ENCODE measurements around the gene PPFIA2. TPM values are rescaled to one million over a fixed set of nuclear protein-coding genes. Genes with fewer than 3 reads are reported as not detected.

Gene PPFIA2
- total RNA-seq, 4 donors from 2014 or later, result 0.37 to 8.9 (median 0.55) TPM; not detected in 1

DNA sequence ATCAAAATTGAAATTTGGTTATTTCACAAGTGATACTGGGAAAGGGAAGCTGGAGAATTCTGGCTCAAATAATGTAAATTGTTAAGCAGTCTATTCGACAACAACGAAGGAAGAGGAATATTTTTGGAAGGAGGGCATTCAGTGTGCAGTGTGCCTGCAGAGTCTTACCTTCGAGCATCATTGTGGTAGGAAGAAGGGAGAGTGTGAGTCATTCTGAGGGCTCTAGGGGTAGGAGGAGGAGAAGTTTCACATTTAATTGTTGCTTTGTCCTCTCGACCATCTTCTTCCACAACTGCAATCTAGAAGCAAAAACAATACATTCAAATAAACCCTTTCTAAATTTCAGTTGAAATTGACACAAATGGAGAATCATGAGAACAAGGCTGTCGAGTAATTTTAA, 418.2 kb downstream of the PPFIA2 start:
- intact Hi-C loops (cut with DNase I; ENCODE audit: low total_unique reads) (no loop called here), in situ Hi-C loops (cut with MboI; ENCODE audit: low pct_ligation_motif_present in 1 of 4, low pct_unique_long_range_greater_than_20kb in 1 of 4, low sequenced_read_pairs in 3 of 4) (no loop called here)
- Histone ChIP-seq H3K27ac (no peak overlapping the region), H3K27me3 (no peaks in the 10 kb centered on the region), H3K36me3 (no peaks in the 10 kb centered on the region), H3K4me1 (no peaks in the 10 kb centered on the region), H3K9me3 (no peaks in the 10 kb centered on the region), H3K4me3 (no peak overlapping the region)
- no peak for DNase-seq
- TF ChIP-seq EP300 (IDR thresholded peaks at IDR 0.05; ENCODE audit: low read depth) (no peak), POLR2AphosphoS5 (IDR thresholded peaks at IDR 0.05) (no peak), POLR2A (IDR thresholded peaks at IDR 0.05) (no peak)
- TF ChIP-seq, protein P1, sequence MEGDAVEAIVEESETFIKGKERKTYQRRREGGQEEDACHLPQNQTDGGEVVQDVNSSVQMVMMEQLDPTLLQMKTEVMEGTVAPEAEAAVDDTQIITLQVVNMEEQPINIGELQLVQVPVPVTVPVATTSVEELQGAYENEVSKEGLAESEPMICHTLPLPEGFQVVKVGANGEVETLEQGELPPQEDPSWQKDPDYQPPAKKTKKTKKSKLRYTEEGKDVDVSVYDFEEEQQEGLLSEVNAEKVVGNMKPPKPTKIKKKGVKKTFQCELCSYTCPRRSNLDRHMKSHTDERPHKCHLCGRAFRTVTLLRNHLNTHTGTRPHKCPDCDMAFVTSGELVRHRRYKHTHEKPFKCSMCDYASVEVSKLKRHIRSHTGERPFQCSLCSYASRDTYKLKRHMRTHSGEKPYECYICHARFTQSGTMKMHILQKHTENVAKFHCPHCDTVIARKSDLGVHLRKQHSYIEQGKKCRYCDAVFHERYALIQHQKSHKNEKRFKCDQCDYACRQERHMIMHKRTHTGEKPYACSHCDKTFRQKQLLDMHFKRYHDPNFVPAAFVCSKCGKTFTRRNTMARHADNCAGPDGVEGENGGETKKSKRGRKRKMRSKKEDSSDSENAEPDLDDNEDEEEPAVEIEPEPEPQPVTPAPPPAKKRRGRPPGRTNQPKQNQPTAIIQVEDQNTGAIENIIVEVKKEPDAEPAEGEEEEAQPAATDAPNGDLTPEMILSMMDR (IDR thresholded peaks at IDR 0.05), result no peak
- WGBS, 2 donors (ENCODE audit: low coverage in 1 of 2), result 66 to 67% methylated on average over 5 of the region's 5 CpGs

DNA sequence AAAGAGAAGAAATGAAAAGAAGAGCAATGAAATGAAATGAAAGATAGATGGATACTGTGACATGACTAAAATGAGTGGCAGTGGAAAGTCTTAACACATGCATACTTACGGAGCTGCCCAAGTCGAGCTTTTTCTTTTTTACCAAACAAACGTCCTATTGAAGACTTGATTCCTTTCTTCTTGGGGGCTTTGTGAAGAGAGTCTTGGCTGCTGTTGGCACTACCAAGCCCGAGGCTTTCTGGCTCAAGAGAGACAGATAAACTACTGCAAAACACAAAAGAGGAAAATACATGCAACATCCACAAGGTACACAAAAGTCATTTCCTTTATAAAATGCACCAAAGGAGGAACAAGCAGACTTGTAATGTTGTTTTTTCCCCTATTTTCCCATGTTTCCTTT, 420.1 kb downstream of the PPFIA2 start:
- intact Hi-C loops (cut with DNase I; ENCODE audit: low total_unique reads) (no loop called here), in situ Hi-C loops (cut with MboI; ENCODE audit: low pct_ligation_motif_present in 1 of 4, low pct_unique_long_range_greater_than_20kb in 1 of 4, low sequenced_read_pairs in 3 of 4) (no loop called here)
- Histone ChIP-seq H3K27me3 (no peaks in the 10 kb centered on the region), H3K4me1 (no peaks in the 10 kb centered on the region), H3K9me3 (no peaks in the 10 kb centered on the region), H3K4me3 (no peak overlapping the region), H3K36me3 (no peaks in the 10 kb centered on the region), H3K27ac (no peak overlapping the region)
- WGBS, 2 donors (ENCODE audit: low coverage in 1 of 2), result 50 to 59% methylated on average over 4 of the region's 4 CpGs
- no peak for DNase-seq
- no peak for TF ChIP-seq POLR2AphosphoS5 (IDR thresholded peaks at IDR 0.05)
- TF ChIP-seq EP300 (IDR thresholded peaks at IDR 0.05; ENCODE audit: low read depth), result no peak
- TF ChIP-seq, protein P1 (IDR thresholded peaks at IDR 0.05), result no peak
- TF ChIP-seq POLR2A (IDR thresholded peaks at IDR 0.05), result no peak

DNA sequence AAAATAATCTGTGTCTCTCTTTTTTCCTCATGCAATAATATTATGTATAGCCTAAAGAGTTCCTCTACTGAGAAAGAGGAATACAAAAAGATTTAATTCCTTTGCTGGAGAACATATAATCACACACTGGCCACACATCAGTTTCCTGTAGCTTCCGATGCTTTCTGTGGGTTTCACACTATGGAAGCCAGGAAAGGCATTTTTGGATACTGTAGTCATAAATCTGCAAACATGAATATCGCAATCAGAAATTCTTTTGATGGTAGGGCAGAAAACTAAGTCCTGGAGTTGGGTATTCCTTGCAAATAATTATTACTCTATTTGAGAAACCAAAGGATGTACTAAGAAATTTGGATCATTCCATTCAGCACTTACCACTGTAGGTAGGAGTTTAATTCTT, 421.3 kb downstream of the PPFIA2 start:
- TF ChIP-seq EP300 (IDR thresholded peaks at IDR 0.05; ENCODE audit: low read depth) (no peak), POLR2A (IDR thresholded peaks at IDR 0.05) (no peak), POLR2AphosphoS5 (IDR thresholded peaks at IDR 0.05) (no peak)
- TF ChIP-seq, protein P1 (IDR thresholded peaks at IDR 0.05), result no peak
- no peaks in the 10 kb centered on the region for H3K27me3 ChIP-seq
- WGBS, 2 donors (ENCODE audit: low coverage in 1 of 2), result 76 to 80% methylated on average over 2 of the region's 2 CpGs
- H3K4me3 ChIP-seq, result no peak overlapping the region
- no peak for DNase-seq
- no peaks in the 10 kb centered on the region for H3K36me3 ChIP-seq
- H3K27ac ChIP-seq, result no peak overlapping the region
- intact Hi-C loops (cut with DNase I; ENCODE audit: low total_unique reads) (no loop called here), in situ Hi-C loops (cut with MboI; ENCODE audit: low pct_ligation_motif_present in 1 of 4, low pct_unique_long_range_greater_than_20kb in 1 of 4, low sequenced_read_pairs in 3 of 4) (no loop called here)
- no peaks in the 10 kb centered on the region for H3K4me1 ChIP-seq
- no peaks in the 10 kb centered on the region for H3K9me3 ChIP-seq

DNA sequence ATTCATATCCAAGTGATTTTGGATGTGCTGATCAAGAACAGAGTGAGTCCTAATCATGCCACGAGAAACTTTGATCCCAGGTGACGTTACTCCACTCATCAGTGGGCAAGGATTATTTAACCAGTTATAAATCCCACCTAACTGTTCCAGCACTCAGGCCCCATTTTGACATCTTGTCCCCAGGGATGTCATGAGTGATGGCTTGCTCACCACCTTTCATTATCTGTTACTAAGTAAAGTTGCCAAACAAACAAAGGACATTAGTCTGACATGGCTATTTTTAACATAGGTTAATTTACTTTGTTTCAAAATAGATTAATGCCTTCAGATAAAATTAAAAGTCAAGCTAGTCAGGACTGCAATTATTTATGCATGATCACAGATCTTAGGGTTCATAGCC, 425.3 kb downstream of the PPFIA2 start:
- H3K36me3 ChIP-seq, result no peaks in the 10 kb centered on the region
- H3K4me1 ChIP-seq, result no peaks in the 10 kb centered on the region
- no peaks in the 10 kb centered on the region for H3K9me3 ChIP-seq
- H3K4me3 ChIP-seq, result no peak overlapping the region
- H3K27ac ChIP-seq, result no peak overlapping the region
- in situ Hi-C loops (cut with MboI; ENCODE audit: low pct_ligation_motif_present in 1 of 4, low pct_unique_long_range_greater_than_20kb in 1 of 4, low sequenced_read_pairs in 3 of 4), result no loop called here
- no peak for DNase-seq
- H3K27me3 ChIP-seq, result no peaks in the 10 kb centered on the region
- 48% methylated on average over 2 of the region's 2 CpGs; no CpG with 5 or more reads in 1 of the 2 donors for WGBS, 2 donors (ENCODE audit: low coverage in 1 of 2)
- intact Hi-C loops (cut with DNase I; ENCODE audit: low total_unique reads), result no loop called here
- no peak for TF ChIP-seq EP300 (IDR thresholded peaks at IDR 0.05; ENCODE audit: low read depth)
- no peak for TF ChIP-seq POLR2AphosphoS5 (IDR thresholded peaks at IDR 0.05)
- no peak for TF ChIP-seq POLR2A (IDR thresholded peaks at IDR 0.05)
- TF ChIP-seq, protein P1 (IDR thresholded peaks at IDR 0.05), result no peak
